Left renal pelvis (tissue), 4 donors: ENCODE data around the gene ARHGDIA. TPM values are rescaled to one million over a fixed set of nuclear protein-coding genes. Genes with fewer than 3 reads are reported as not detected.

Experiments used
- DNase-seq, 4 donors: peaks; one replicate each; pipeline ENCODE4 v3.0.0-alpha.2; 2013; ENCODE audit warnings: low read depth in 4 of 4, low spot score in 3 of 4
- polyA plus RNA-seq, 4 donors: library from polyadenylated mRNA; unstranded; fragments of 120-200 nt; gene quantifications; one replicate each; pipeline ENCODE4 v1.2.1, GENCODE V29; 2013; ENCODE audit not compliant: insufficient read length in 4 of 4

The ARHGDIA gene
- polyA plus RNA-seq, 4 donors, result 165 to 238 (median 183) TPM

DNA sequence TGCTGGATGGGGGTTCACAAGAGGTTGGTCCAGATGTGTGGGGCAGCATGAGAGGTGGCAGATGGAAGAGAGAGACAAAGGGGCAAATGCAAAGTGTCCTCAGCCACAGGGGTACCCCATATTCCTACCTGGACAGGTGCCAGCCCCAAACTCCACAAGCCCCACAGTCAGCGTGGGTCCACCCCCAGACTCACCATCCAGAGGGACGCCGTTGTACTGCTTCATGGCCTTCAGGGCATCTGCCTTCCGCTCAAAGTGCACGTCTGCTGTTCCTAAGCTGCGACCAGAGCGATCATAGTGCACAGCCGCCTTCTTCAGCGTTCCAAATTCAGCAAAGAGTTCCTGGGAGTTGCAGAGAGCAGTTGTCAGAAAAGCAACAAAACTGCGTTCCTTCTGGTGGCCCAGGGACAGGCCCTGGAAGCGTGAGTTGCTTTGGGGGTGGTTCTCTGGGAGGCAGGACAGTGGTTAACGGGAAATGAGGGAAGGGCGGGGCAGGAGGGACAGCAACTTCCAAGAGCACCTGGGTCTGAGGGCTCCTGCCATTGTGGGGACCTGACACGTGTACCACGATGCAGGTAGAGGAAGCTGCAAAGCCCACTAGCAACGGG lies 18.0 kb upstream of the ARHGDIA start:
- DNase-seq, result no peak

DNA sequence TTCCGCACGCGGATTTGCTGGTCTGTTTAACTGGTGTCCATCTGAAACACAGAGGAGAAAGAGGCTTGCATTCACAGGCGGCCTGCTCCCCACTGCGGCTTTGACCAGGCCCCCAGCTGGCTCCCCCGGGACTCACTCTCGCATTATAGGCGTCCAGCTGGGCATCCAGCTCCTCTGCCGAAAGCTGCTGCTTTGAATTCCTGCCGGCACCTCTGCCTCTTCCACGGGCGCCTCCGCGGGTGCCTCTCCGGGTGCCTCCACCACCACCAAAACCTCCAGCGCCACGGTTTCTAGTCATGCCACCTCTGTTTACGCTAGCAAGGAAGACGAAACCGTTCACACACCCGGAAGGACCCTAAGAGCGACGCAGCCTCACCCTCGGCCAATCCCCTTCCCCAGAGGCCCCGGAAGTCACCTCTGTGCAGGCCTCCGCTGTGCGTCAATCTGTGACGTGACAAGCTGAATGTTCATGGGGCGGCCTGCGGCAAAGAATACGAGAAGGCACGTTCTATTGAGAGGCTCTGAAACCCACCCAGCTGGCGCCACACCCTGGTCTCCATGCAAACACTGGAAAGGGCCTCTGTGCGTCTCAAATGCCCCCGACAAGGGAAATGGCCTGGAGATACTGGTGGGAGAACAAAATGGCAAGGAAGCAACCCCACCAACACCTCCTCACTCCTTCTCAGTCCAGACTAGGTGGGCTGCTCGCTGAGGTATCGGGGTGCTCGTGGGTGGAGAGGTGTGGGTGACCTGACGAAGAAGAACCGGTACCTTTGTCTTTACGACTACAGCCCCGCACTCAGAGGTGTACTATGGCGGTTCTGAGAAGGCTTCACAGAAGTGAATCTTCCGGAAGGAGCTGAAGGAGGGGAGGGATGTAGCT lies 17.2 kb upstream of the ARHGDIA start:
- no peak for DNase-seq

GRCh38 chr17:81885869-81886548 lies 14.9 kb upstream of the ARHGDIA start:
- DNase-seq, result no peak

GRCh38 chr17:81885454-81885853 lies 14.3 kb upstream of the ARHGDIA start:
- no peak for DNase-seq

DNA sequence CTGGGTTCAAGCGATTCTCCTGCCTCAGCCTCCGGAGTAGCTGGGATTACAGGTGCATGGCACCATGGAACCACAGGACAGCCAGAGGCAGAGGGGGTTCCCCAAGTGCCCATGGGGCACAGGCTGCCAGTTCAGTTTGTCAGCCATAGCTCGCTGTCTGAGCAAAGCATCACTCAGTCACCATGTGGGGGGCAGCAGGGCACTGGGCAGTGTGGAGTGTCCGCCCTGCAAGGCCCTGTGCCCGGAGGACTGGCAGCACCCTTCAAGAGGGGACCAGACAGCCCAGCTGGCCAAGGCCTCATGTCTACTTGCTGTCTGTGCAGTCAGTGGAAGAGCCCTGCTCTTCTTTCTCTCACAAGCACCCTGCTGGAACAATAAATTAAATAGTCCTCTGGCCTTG lies 13.8 kb upstream of the ARHGDIA start:
- no peak for DNase-seq

GRCh38 chr17:81884520-81884919 lies 13.4 kb upstream of the ARHGDIA start:
- no peak for DNase-seq

DNA sequence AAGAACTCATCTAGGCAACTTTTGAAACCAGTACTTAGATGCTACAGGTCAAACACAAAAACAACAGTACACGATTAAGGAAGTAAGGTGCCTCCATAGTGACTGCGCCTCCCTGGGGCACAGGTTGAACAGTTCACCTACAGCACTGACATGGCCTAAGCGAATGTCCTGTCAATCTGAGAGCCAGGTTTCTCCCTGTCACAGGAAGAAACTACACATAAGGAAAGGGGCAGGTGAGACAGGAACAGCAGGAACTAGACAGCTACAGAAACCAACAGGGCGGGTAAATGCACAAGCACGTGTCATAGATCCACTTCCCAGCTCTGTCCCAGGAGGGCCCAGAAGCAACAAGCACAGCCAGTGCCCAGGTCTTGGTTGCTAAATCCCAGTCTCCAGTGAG lies 8.0 kb upstream of the ARHGDIA start:
- no peak for DNase-seq

GRCh38 chr17:81878294-81878693 lies 7.2 kb upstream of the ARHGDIA start:
- DNase-seq, result no peak

DNA sequence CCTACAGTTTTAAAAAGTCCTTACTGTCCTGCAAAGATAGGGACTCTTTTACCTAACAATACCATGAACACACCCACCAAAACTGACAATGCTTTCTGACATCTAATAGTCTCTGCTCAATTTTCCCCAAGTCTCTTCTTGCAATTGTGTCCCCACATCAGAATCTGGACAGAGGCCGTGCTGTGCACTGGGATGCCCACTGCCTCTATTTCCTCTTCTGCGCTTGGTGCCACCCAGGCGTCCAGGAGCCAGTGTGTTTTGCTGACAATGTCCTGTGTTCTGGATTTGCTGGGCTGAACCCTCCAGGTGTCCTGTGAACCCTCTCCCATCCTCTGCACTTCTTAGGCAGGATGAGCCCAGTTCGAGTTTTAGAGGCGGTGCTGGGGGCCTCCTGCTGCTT lies 6.4 kb upstream of the ARHGDIA start:
- no peak for DNase-seq

- DNase-seq, result peak in 3 of 4 donors; percentile 73 to 77 (median 77)
These were observed 472 bp upstream of the ARHGDIA start for GRCh38 chr17:81871387-81872230.

- DNase-seq, result no peak
These were observed 781 bp downstream of the ARHGDIA start for GRCh38 chr17:81870131-81870980.

GRCh38 chr17:81869221-81870130 lies 1.7 kb downstream of the ARHGDIA start:
- no peak for DNase-seq

- DNase-seq, result no peak
These were observed 2.4 kb downstream of the ARHGDIA start for GRCh38 chr17:81868674-81869220.

- no peak for DNase-seq
These were observed 3.0 kb downstream of the ARHGDIA start for GRCh38 chr17:81867991-81868673.

GRCh38 chr17:81867170-81867990 lies 3.8 kb downstream of the ARHGDIA start:
- no peak for DNase-seq

- DNase-seq, result no peak
These were observed 4.5 kb downstream of the ARHGDIA start for GRCh38 chr17:81866440-81867169.
